OCI-LY7 (cell line): ENCODE data around the gene AMPH.

Experiments used
- CTCF ChIP-seq: fragments of 200-600 bp; sonication (generic); conservative IDR thresholded peaks from 2 replicates; pipeline ENCODE4 v1.5.1; 2014; ENCODE audit warnings: mild to moderate bottlenecking, antibody characterized with exemption, low read length, moderate library complexity, mixed read lengths
- EZH2phosphoT487 ChIP-seq: fragments of 200-600 bp; sonication (generic); IDR thresholded peaks from 2 replicates; pipeline ENCODE4 v1.6.1; 2018; ENCODE audit warnings: low read depth, borderline replicate concordance, mild to moderate bottlenecking, mixed run types, antibody characterized with exemption, low read length, moderate library complexity, mixed read lengths

- no peak for TF ChIP-seq CTCF
- no peak for TF ChIP-seq EZH2phosphoT487
Measured at GRCh38 chr7:38453168-38453567, 178.0 kb downstream of the AMPH start.
